ENCODE data around the gene NPNT.

NPNT gene

DNA sequence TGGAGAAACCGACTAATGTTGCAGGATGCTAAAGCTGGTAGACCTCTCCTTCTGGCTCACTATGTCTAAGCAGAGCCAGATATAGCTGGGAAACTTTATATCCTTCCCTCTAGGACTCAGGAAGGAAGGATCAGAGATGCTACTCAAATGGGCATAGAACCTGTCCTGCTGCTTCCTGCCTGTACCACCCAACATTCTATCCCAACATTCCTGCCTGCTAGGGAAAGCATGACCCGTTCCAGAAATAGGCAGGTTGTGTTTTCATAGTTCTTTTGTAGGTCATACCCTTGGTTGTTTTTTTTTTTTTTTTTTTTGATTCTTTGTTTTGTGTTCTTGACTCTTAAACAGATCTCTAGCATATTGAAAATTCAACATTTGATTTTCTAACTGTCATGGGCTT lies 5.3 kb downstream of the NPNT start:
- TF ChIP-seq ZFX (IDR thresholded peaks at IDR 0.05) = no peak
- no peak for TF ChIP-seq CTCF (conservative IDR thresholded peaks at IDR 0.05)
- no peak overlapping the region for H3K27ac ChIP-seq

DNA sequence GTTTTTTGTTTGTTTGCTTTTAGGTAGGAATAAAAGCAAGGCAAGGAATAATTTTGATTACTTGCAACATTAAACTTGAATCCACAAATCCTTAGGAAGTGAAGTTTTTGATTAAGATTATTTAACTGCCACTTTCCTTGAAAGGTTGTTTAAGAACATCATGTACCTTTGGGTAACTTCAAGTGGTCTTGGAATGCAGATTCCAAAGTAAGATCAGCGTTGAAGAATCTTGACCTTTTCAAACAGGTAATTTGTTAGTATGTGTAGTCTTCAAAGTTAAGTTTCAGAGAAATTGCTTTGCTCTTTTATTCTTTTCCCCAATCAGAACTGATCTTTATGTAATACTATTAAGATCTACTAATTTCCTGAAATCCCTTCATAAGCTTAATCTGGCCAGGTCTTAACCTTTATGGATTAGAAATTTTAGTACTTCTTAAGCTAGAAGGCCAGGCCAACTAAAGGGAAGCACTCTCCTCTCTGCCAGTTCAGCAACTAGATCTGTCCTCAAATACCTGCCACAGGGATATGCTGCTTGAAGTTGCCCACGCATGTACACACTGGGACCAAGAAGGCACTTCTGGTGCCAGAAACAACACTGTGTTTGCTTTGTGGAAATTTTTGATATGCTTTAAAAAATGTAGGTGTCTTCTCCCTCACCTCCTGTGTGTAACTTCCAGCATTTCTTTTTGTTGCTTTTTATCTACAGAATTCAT lies 7.4 kb downstream of the NPNT start:
- H3K27ac ChIP-seq = no peak overlapping the region
- TF ChIP-seq ZFX (IDR thresholded peaks at IDR 0.05) (no peak), CTCF (conservative IDR thresholded peaks at IDR 0.05) (no peak)

DNA sequence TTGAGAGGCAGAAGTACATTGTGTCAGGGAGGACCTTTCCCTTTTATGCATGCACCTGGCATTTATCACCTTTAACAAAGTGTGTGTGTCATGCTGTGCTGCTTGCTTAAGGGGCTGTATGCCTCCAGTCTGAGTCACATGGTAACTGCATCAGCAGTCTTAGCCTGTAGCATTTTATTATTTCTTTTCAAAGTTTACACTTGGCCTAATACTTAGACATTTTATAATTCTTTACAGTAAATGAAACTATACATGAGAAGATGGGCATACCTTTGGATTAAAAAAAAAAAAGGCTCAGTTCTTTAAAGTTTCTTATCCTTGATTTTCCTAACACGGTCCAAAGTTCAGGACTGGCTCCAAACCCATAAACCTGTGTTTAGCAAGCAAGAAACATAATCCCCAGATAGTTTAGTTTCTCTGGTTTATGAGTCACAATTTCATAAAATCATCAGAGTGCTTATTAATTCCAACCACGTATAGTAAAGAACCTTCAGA lies 14.6 kb downstream of the NPNT start:
- TF ChIP-seq CTCF (conservative IDR thresholded peaks at IDR 0.05) = no peak
- TF ChIP-seq ZFX (IDR thresholded peaks at IDR 0.05) = no peak
- H3K27ac ChIP-seq = peak overlapping the region; percentile 41; the same call in 1 of the 2 replicates

DNA sequence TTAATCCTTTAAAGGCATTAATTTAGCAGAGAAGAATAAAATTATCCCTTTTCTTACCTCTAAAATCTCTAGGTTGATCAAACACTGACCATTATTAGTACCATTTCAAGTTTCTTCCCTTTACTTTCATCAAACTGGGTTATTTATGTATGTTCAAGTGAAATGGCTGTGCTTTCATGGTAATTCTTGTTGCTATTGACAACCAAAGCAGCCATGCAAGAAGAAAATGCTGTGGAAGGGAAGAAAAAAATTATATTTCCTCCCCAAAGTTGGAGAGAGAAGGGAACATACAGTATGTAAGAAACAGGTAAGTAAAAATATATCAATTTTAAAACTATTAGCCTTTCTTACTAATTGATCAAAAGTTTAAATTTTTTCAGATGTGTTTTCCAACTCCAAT lies 16.2 kb downstream of the NPNT start:
- H3K27ac ChIP-seq = no peak overlapping the region
- TF ChIP-seq CTCF (conservative IDR thresholded peaks at IDR 0.05) = no peak
- TF ChIP-seq ZFX (IDR thresholded peaks at IDR 0.05) = no peak

GRCh38 chr4:105912633-105913032 lies 17.4 kb downstream of the NPNT start:
- H3K27ac ChIP-seq = peak overlapping the region; percentile 60
- TF ChIP-seq CTCF (conservative IDR thresholded peaks at IDR 0.05) (no peak), ZFX (IDR thresholded peaks at IDR 0.05) (no peak)

GRCh38 chr4:105917171-105917685 lies 22.0 kb downstream of the NPNT start:
- no peak for TF ChIP-seq CTCF (conservative IDR thresholded peaks at IDR 0.05)
- TF ChIP-seq ZFX (IDR thresholded peaks at IDR 0.05) = no peak
- H3K27ac ChIP-seq = no peak overlapping the region

DNA sequence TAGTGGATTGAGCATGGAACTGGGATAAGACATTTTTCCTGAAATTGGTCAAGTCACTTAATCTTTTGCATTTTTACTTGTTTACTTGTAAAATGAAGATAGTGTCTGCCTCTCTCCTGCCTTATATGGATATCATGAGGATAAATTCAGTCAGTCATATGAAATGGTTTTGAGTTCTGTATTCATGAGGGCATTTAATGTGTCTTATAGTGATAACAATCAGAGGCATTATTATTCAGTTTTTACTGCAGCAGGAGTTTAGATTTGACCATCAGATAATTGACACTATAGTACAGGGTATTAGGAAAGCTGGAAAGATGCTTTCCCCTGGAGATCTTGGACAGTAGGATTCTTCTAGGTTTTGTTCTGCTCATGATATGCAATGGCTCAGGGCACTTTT lies 26.0 kb downstream of the NPNT start:
- no peak overlapping the region for H3K27ac ChIP-seq
- no peak for TF ChIP-seq ZFX (IDR thresholded peaks at IDR 0.05)

Data from C4-2B (cell line).